DND-41 (cell line): ENCODE measurements around the gene NIT2.

Experiments used
- EZH2 ChIP-seq: IDR thresholded peaks from 3 replicates; pipeline ENCODE4 v1.6.1; 2012; ENCODE audit warnings: borderline replicate concordance, low read depth, mild to moderate bottlenecking, moderate library complexity, low read length, inconsistent platforms; ENCODE audit not compliant: severe bottlenecking
- TF ChIP-seq, protein P1 (sequence below): IDR thresholded peaks from 2 replicates; pipeline ENCODE4 v1.5.1; 2012; ENCODE audit warnings: borderline replicate concordance, low read length, moderate library complexity, mild to moderate bottlenecking; ENCODE audit not compliant: poor library complexity, severe bottlenecking; ENCODE audit errors: extremely low read depth

DNA sequence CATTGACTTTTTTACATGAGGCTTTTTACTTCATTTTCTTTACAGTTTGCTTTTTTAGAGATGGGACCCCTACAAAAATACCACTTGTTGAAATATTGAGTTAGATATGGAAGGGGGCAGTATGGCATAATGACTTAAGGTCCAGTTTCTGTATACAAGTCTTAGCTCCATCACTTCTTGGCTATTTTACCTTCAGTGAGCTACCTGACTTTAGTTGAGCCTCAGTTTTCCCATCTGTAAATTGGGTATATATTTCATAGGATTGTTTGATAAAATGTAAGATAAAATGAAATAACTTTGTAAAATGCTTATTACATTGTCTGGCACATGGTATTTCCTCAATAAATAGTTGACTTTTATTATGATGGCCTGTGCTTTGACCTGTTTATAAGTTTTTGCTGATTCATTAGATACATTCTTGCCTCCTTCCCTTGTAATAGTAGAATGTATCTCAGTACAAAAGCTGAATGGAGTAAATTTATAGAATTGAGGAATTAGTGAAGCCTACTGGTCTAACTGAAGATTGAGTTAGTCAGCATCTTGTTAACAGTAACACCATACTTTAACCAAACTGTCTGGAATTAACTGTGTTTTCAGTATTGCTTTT, 46.2 kb upstream of the NIT2 start:
- TF ChIP-seq, protein P1, sequence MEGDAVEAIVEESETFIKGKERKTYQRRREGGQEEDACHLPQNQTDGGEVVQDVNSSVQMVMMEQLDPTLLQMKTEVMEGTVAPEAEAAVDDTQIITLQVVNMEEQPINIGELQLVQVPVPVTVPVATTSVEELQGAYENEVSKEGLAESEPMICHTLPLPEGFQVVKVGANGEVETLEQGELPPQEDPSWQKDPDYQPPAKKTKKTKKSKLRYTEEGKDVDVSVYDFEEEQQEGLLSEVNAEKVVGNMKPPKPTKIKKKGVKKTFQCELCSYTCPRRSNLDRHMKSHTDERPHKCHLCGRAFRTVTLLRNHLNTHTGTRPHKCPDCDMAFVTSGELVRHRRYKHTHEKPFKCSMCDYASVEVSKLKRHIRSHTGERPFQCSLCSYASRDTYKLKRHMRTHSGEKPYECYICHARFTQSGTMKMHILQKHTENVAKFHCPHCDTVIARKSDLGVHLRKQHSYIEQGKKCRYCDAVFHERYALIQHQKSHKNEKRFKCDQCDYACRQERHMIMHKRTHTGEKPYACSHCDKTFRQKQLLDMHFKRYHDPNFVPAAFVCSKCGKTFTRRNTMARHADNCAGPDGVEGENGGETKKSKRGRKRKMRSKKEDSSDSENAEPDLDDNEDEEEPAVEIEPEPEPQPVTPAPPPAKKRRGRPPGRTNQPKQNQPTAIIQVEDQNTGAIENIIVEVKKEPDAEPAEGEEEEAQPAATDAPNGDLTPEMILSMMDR = no peak
- TF ChIP-seq EZH2 = no peak
